Erythroblast (primary cell): ENCODE data around the gene IL18RAP.

Source experiments
- GATA1 ChIP-seq: IDR thresholded peaks from 2 replicates; pipeline ENCODE4 v1.6.1; 2011; ENCODE audit warnings: low read depth, mild to moderate bottlenecking, control low read depth, low read length, moderate library complexity
- POLR2A ChIP-seq: IDR thresholded peaks from 2 replicates; pipeline ENCODE4 v1.6.1; 2011; ENCODE audit warnings: mild to moderate bottlenecking, low read length

- TF ChIP-seq POLR2A (no peak), GATA1 (no peak)
These were observed 32.2 kb downstream of the IL18RAP start for GRCh38 chr2:102455061-102455670.
